HEK293 (cell line): ENCODE results near the gene GIPC1.

Experiments used
- CTCF ChIA-PET: fragments of 350-600 bp; formaldehyde crosslinking; extraction: SDS; loops from one replicate; lab custom pipeline; 2021; ENCODE audit warnings: antibody characterized with exemption; lab: Yijun Ruan, JAX
- POLR2A ChIA-PET: fragments of 300-600 bp; formaldehyde crosslinking; extraction: SDS; loops from one replicate; lab custom pipeline; 2020; ENCODE audit warnings: antibody characterized with exemption, inconsistent platforms; lab: Yijun Ruan, JAX
- H3K27ac ChIP-seq: fragments of 200-500 bp; sonication (Bioruptor generic); 2 replicates; pipeline ENCODE4 v1.5.1; 2014; ENCODE audit warnings: low read depth, low read length, control low read depth, inconsistent platforms; ENCODE audit errors: extremely low read depth
- H3K36me3 ChIP-seq, 2 experiments: fragments of 200-500 bp in 1 of 2; sonication (Bioruptor generic) in 1 of 2; 1 replicate in 1 of 2; 2 replicates in 1 of 2; pipeline ENCODE4 v1.5.1; 2014 to 2017; ENCODE audit warnings: inconsistent platforms in 2 of 2, low read length in 2 of 2; ENCODE audit not compliant: control insufficient read depth in 2 of 2, insufficient read depth in 1 of 2
- H3K4me1 ChIP-seq: fragments of 200-500 bp; sonication (Bioruptor generic); 2 replicates; pipeline ENCODE4 v1.5.1; 2014; ENCODE audit warnings: mild to moderate bottlenecking, low read length, inconsistent platforms; ENCODE audit not compliant: control insufficient read depth, insufficient read depth
- H3K4me3 ChIP-seq: 2 replicates; pipeline ENCODE4 v1.5.1; 2011; ENCODE audit warnings: low read depth, mild to moderate bottlenecking, control low read depth, low read length, moderate library complexity
- H3K9me3 ChIP-seq: fragments of 200-500 bp; sonication (Bioruptor generic); 2 replicates; pipeline ENCODE4 v1.5.1; 2014; ENCODE audit warnings: low read depth, low read length, inconsistent platforms; ENCODE audit not compliant: control insufficient read depth, insufficient read depth
- BCL6B ChIP-seq: fragments of 450-650 bp; formaldehyde crosslinking; IDR thresholded peaks from 2 replicates; pipeline ENCODE4 v1.5.1; 2017; ENCODE audit warnings: missing biosample characterization, missing genetic modification characterization
- EGR2 ChIP-seq: fragments of 450-650 bp; formaldehyde crosslinking; IDR thresholded peaks from 2 replicates; pipeline ENCODE4 v1.5.1; 2016; ENCODE audit warnings: low read depth, missing biosample characterization, missing genetic modification characterization
- GLIS2 ChIP-seq: fragments of 450-650 bp; formaldehyde crosslinking; IDR thresholded peaks from 2 replicates; pipeline ENCODE4 v1.5.1; 2016; ENCODE audit warnings: missing biosample characterization, missing genetic modification characterization
- HIC1 ChIP-seq: fragments of 450-650 bp; formaldehyde crosslinking; IDR thresholded peaks from 2 replicates; pipeline ENCODE4 v1.5.1; 2016; ENCODE audit warnings: missing biosample characterization, missing genetic modification characterization
- HOXA7 ChIP-seq: sonication (generic); formaldehyde crosslinking; IDR thresholded peaks from 2 replicates; pipeline ENCODE4 v1.8.1; 2022; ENCODE audit warnings: missing genetic modification reagents, borderline replicate concordance
- KLF1 ChIP-seq: fragments of 450-650 bp; formaldehyde crosslinking; IDR thresholded peaks from 2 replicates; pipeline ENCODE4 v1.5.1; 2016; ENCODE audit warnings: missing biosample characterization, missing genetic modification characterization
- KLF8 ChIP-seq: fragments of 450-650 bp; formaldehyde crosslinking; IDR thresholded peaks from 2 replicates; pipeline ENCODE4 v1.5.1; 2016; ENCODE audit warnings: missing biosample characterization, missing genetic modification characterization
- PATZ1 ChIP-seq: fragments of 450-650 bp; formaldehyde crosslinking; IDR thresholded peaks from 2 replicates; pipeline ENCODE4 v1.5.1; 2016; ENCODE audit warnings: missing biosample characterization, missing genetic modification characterization
- PRDM6 ChIP-seq: fragments of 450-650 bp; formaldehyde crosslinking; IDR thresholded peaks from 2 replicates; pipeline ENCODE4 v1.5.1; 2017; ENCODE audit warnings: missing biosample characterization, missing genetic modification characterization
- SETDB1 ChIP-seq: IDR thresholded peaks from one replicate; pipeline ENCODE4 v1.6.1; 2017; ENCODE audit warnings: mild to moderate bottlenecking, low read length, moderate library complexity, mixed read lengths; ENCODE audit not compliant: insufficient read length
- YY1 ChIP-seq: fragments of 450-650 bp; formaldehyde crosslinking; IDR thresholded peaks from 2 replicates; pipeline ENCODE4 v1.5.1; 2018; ENCODE audit warnings: missing biosample characterization, missing genetic modification characterization
- ZFP3 ChIP-seq: fragments of 450-650 bp; formaldehyde crosslinking; IDR thresholded peaks from 2 replicates; pipeline ENCODE4 v1.5.1; 2016; ENCODE audit warnings: low read depth, missing biosample characterization, missing genetic modification characterization
- ZNF169 ChIP-seq: fragments of 450-650 bp; formaldehyde crosslinking; IDR thresholded peaks from 2 replicates; pipeline ENCODE4 v1.5.1; 2016; ENCODE audit warnings: missing biosample characterization, missing genetic modification characterization
- ZNF292 ChIP-seq: fragments of 450-650 bp; formaldehyde crosslinking; IDR thresholded peaks from 2 replicates; pipeline ENCODE4 v1.5.1; 2016; ENCODE audit warnings: low read depth, missing biosample characterization, missing genetic modification characterization, borderline replicate concordance
- ZNF423 ChIP-seq: fragments of 450-650 bp; formaldehyde crosslinking; IDR thresholded peaks from 2 replicates; pipeline ENCODE4 v1.5.1; 2016; ENCODE audit warnings: missing biosample characterization, missing genetic modification characterization
- ZNF692 ChIP-seq: fragments of 450-650 bp; formaldehyde crosslinking; IDR thresholded peaks from 2 replicates; pipeline ENCODE4 v1.5.1; 2016; ENCODE audit warnings: missing biosample characterization, missing genetic modification characterization
- ZNF791 ChIP-seq: fragments of 450-650 bp; formaldehyde crosslinking; IDR thresholded peaks from 2 replicates; pipeline ENCODE4 v1.5.1; 2016; ENCODE audit warnings: missing biosample characterization, missing genetic modification characterization
- ZXDB ChIP-seq: fragments of 450-650 bp; formaldehyde crosslinking; IDR thresholded peaks from 2 replicates; pipeline ENCODE4 v1.5.1; 2016; ENCODE audit warnings: missing biosample characterization, missing genetic modification characterization

GIPC1 gene

GRCh38 chr19:14472202-14472938, 23.6 kb downstream of the GIPC1 start (continued):
- peak; percentile 11; the same call in 1 of the 2 replicates for TF ChIP-seq HIC1 (tag by site-specific recombination)
- no peak for TF ChIP-seq HOXA7 (CRISPR knock-in tag)
- no peak for TF ChIP-seq ZNF169 (tag by site-specific recombination)
- TF ChIP-seq YY1 (tag by site-specific recombination), result no peak
- TF ChIP-seq ZNF292, result no peak
- TF ChIP-seq KLF1 (tag by site-specific recombination), result peak; percentile 37; the same call in 1 of the 2 replicates
- TF ChIP-seq PRDM6 (tag by site-specific recombination), result no peak
- 0 out of 2 replicates have a peak, but pooled peaks have one; percentile 53 for TF ChIP-seq EGR2 (tag by site-specific recombination)
- TF ChIP-seq ZXDB (tag by site-specific recombination), result 0 out of 2 replicates have a peak, but pooled peaks have one; percentile 15
- TF ChIP-seq GLIS2, result peak; percentile 84
- TF ChIP-seq SETDB1, result no peak
- 0 out of 2 replicates have a peak, but pooled peaks have one; percentile 32 for TF ChIP-seq ZNF692 (tag by site-specific recombination)
- peak; percentile 75 for TF ChIP-seq ZNF423 (tag by site-specific recombination)

GRCh38 chr19:14471436-14472187, 24.3 kb downstream of the GIPC1 start:
- Histone ChIP-seq H3K4me1 (no peaks in the 10 kb centered on the region; the same call in 1 of the 2 replicates), H3K36me3 (peaks cover 3 to 39% of the 10 kb centered on the region in 2 experiments; a peak in 2 of 3 replicates), H3K4me3 (no peak overlapping the region)
- TF ChIP-seq ZFP3 (tag by site-specific recombination) (no peak), KLF8 (tag by site-specific recombination) (peak; percentile 52), PATZ1 (peak; percentile 71), EGR2 (tag by site-specific recombination) (peak; percentile 82), BCL6B (tag by site-specific recombination) (no peak), ZNF791 (tag by site-specific recombination) (no peak)
- TF ChIP-seq, all 188 proteins: peak for 3
- no peaks in the 10 kb centered on the region for H3K9me3 ChIP-seq
- ChIA-PET CTCF (interaction anchor here (0.6 to 2.0 kb wide), 13 partner anchors 9 to 335 kb away, joined by 3 to 12 read pairs (median 4); partner anchors contain the start of genes ASF1B and GIPC1), POLR2A (interaction anchor here (0.6 to 2.3 kb wide), 3 partner anchors 335 to 520 kb away, joined by 3 to 8 read pairs (median 6); partner anchors contain the start of genes ASF1B and C19orf67)
- H3K27ac ChIP-seq, result no peak overlapping the region
